Sigmoid colon (tissue), 7 donors: ENCODE data around the gene FALEC. TPM values are rescaled to one million over a fixed set of nuclear protein-coding genes. Genes with fewer than 3 reads are reported as not detected.

Experiments used
- DNase-seq: peaks from one replicate; pipeline ENCODE4 v3.0.0-alpha.2; 2019
- H3K27ac ChIP-seq, 4 donors: fragments of 200-600 bp; sonication (generic); one replicate each; pipeline ENCODE4 v1.5.1; 2016 to 2019; ENCODE audit warnings: mild to moderate bottlenecking in 1 of 4
- H3K27me3 ChIP-seq, 3 donors: fragments of 200-600 bp; sonication (generic); one replicate each; pipeline ENCODE4 v1.5.1; 2019; ENCODE audit warnings: mild to moderate bottlenecking in 1 of 3
- H3K36me3 ChIP-seq, 4 donors: fragments of 200-600 bp; sonication (generic); one replicate each; pipeline ENCODE4 v1.5.1; 2016 to 2019
- H3K4me1 ChIP-seq, 4 donors: fragments of 200-600 bp; sonication (generic); one replicate each; pipeline ENCODE4 v1.5.1; 2017 to 2019
- H3K4me3 ChIP-seq, 4 donors: fragments of 200-600 bp; sonication (generic); one replicate each; pipeline ENCODE4 v1.5.1; 2017 to 2019; ENCODE audit warnings: mild to moderate bottlenecking in 2 of 4, moderate library complexity in 1 of 4
- H3K9me3 ChIP-seq, 4 donors: fragments of 200-600 bp in 3 of 4; sonication (generic) in 3 of 4; one replicate each; pipeline versions ENCODE4 v1.5.1 to v1.6.1; 2013 to 2019
- CTCF ChIP-seq, 4 experiments: fragments of 450-650 bp in 3 of 4; fragments of 200-600 bp in 1 of 4; IDR thresholded peaks; one replicate each; pipeline ENCODE4 v1.5.1; 2016 to 2019; ENCODE audit warnings: antibody characterized with exemption in 4 of 4, mild to moderate bottlenecking in 3 of 4, moderate library complexity in 2 of 4
- EP300 ChIP-seq, 4 donors: sonication (generic); formaldehyde crosslinking; IDR thresholded peaks; one replicate each; pipeline ENCODE4 v1.6.1; 2017; ENCODE audit warnings: antibody characterized with exemption in 4 of 4
- POLR2A ChIP-seq, 2 donors: fragments of 450-650 bp; IDR thresholded peaks; one replicate each; pipeline ENCODE4 v1.6.1; 2016; ENCODE audit warnings: antibody characterized with exemption in 2 of 2, mild to moderate bottlenecking in 2 of 2, moderate library complexity in 2 of 2
- POLR2AphosphoS5 ChIP-seq, 4 donors: sonication (generic); formaldehyde crosslinking; IDR thresholded peaks; one replicate each; pipeline ENCODE4 v1.6.1; 2017; ENCODE audit warnings: antibody characterized with exemption in 4 of 4
- WGBS, 2 donors: extraction: QIAGEN DNeasy Blood & Tissue Kit; methylation state at CpG; one replicate each; pipeline ENCODE4 v1.1.7; 2013; 5-methylcytosine and 5-hydroxymethylcytosine counted together
- intact Hi-C: fragments of 100-400 bp; cut with DNase I; formaldehyde crosslinking; loops from one replicate; pipeline ENCODE4 v1.15.1; 2023
- polyA plus RNA-seq, 3 donors: library from polyadenylated mRNA; stranded (reverse); fragments of 200-250 nt; gene quantifications; one replicate each; pipeline ENCODE4 v1.2.3, GENCODE V29; 2013
- total RNA-seq, 4 donors: library from RNA; depleted of rRNA; stranded (reverse); fragments of >200 nt; gene quantifications; one replicate each; pipeline ENCODE4 v1.1.0, GENCODE V29; 2016
- donor health status: healthy with polysubstance abuse.
- donor health status: Bipolar disorder and iron deficiency.
- donor health status: healthy.

The FALEC gene
- total and polyA plus RNA-seq, 7 donors = 0.35 TPM; not detected in 6

- intact Hi-C loops = no loop called here
- Histone ChIP-seq H3K4me1 (peaks cover 0 to 11% (median 9%) of the 10 kb centered on the region in 4 donors), H3K27me3 (no peaks in the 10 kb centered on the region), H3K36me3 (peaks cover 7 to 26% (median 13%) of the 10 kb centered on the region in 4 donors), H3K27ac (peak overlapping the region; percentile 73 to 78 (median 76)), H3K4me3 (peak overlapping the region; percentile 61 to 84 (median 78)), H3K9me3 (no peaks in the 10 kb centered on the region)
- 0 to 4% methylated on average over 7 of the region's 7 CpGs for WGBS, 2 donors
- peak; percentile 46 for DNase-seq
- TF ChIP-seq EP300 (IDR thresholded peaks at IDR 0.05) (no peak), POLR2AphosphoS5 (IDR thresholded peaks at IDR 0.05) (no peak)
These were observed 27.8 kb upstream of the FALEC start for GRCh38 chr1:150487763-150488115.

GRCh38 chr1:150493175-150493574, 22.4 kb upstream of the FALEC start:
- H3K4me3 ChIP-seq = no peak overlapping the region
- TF ChIP-seq POLR2A (IDR thresholded peaks at IDR 0.05) (no peak), CTCF (IDR thresholded peaks at IDR 0.05) (no peak), EP300 (IDR thresholded peaks at IDR 0.05) (no peak)
- H3K27me3 ChIP-seq = no peaks in the 10 kb centered on the region
- 94 to 96% methylated on average over 8 of the region's 8 CpGs for WGBS, 2 donors
- H3K36me3 ChIP-seq = peaks cover 16 to 66% (median 21%) of the 10 kb centered on the region in 4 donors
- intact Hi-C loops = no loop called here
- H3K27ac ChIP-seq = no peak overlapping the region
- H3K9me3 ChIP-seq = no peaks in the 10 kb centered on the region
- H3K4me1 ChIP-seq = peaks cover 0 to 5% (median 3%) of the 10 kb centered on the region in 4 donors
- peak; percentile 32 for DNase-seq

- Histone ChIP-seq H3K9me3 (no peaks in the 10 kb centered on the region), H3K4me1 (no peaks in the 10 kb centered on the region), H3K4me3 (no peak overlapping the region), H3K27me3 (no peaks in the 10 kb centered on the region), H3K36me3 (peaks cover 0 to 75% (median 16%) of the 10 kb centered on the region in 4 donors), H3K27ac (no peak overlapping the region)
- intact Hi-C loops = no loop called here
- no peak for TF ChIP-seq EP300 (IDR thresholded peaks at IDR 0.05)
- no peak for TF ChIP-seq POLR2A (IDR thresholded peaks at IDR 0.05)
- no peak for TF ChIP-seq CTCF (IDR thresholded peaks at IDR 0.05)
- TF ChIP-seq POLR2AphosphoS5 (IDR thresholded peaks at IDR 0.05) = no peak
- WGBS, 2 donors = 97 to 98% methylated on average over 10 of the region's 10 CpGs
- DNase-seq = peak; percentile 30
These were observed 17.2 kb upstream of the FALEC start for GRCh38 chr1:150498342-150498741.

GRCh38 chr1:150505431-150505830, 10.1 kb upstream of the FALEC start:
- 88 to 90% methylated on average over 6 of the region's 6 CpGs for WGBS, 2 donors
- Histone ChIP-seq H3K4me1 (peaks cover 0 to 6% (median 2%) of the 10 kb centered on the region in 4 donors), H3K27ac (no peak overlapping the region), H3K36me3 (peaks cover 0 to 52% (median 17%) of the 10 kb centered on the region in 4 donors), H3K27me3 (no peaks in the 10 kb centered on the region), H3K4me3 (no peak overlapping the region), H3K9me3 (no peaks in the 10 kb centered on the region)
- intact Hi-C loops = no loop called here
- no peak for TF ChIP-seq EP300 (IDR thresholded peaks at IDR 0.05)
- TF ChIP-seq POLR2A (IDR thresholded peaks at IDR 0.05) = no peak
- no peak for TF ChIP-seq POLR2AphosphoS5 (IDR thresholded peaks at IDR 0.05)
- TF ChIP-seq CTCF (IDR thresholded peaks at IDR 0.05) = no peak
- no peak for DNase-seq

- H3K4me3 ChIP-seq = peak within 1 kb of the TSS in 3 of 4 donors; percentile 18 to 31 (median 31)
- H3K27me3 ChIP-seq = no peaks in the 10 kb centered on the region
- H3K27ac ChIP-seq = peak within 1 kb of the TSS; percentile 41 to 73 (median 66)
- peaks cover 0 to 33% (median 17%) of the 10 kb centered on the region in 4 donors for H3K36me3 ChIP-seq
- intact Hi-C loops = no loop called here
- WGBS, 2 donors = 46 to 63% methylated on average over 7 of the region's 7 CpGs
- TF ChIP-seq POLR2A (IDR thresholded peaks at IDR 0.05) (no peak), POLR2AphosphoS5 (IDR thresholded peaks at IDR 0.05) (peak; percentile 15 to 44 (median 36))
- DNase-seq = peak; percentile 87
- H3K4me1 ChIP-seq = peaks cover 0 to 6% (median 2%) of the 10 kb centered on the region in 4 donors
- H3K9me3 ChIP-seq = no peaks in the 10 kb centered on the region
These were observed 7.4 kb upstream of the FALEC start, which contains the start of gene ECM1 for GRCh38 chr1:150507912-150508864. TSS of gene ECM1 (plus strand) at chr1:150508109. CDS start at chr1:150508210, 101 bp downstream.
